KMS-11 (cell line): ENCODE measurements around the gene DPH7.

Experiments
- H2AFZ ChIP-seq: fragments of 200-600 bp; sonication (generic); 2 replicates; pipeline ENCODE4 v1.6.1; 2016; ENCODE audit warnings: antibody characterized with exemption, mixed run types, low read depth
- H3K27ac ChIP-seq: fragments of 200-600 bp; sonication (generic); 2 replicates; pipeline ENCODE4 v1.6.1; 2016; ENCODE audit warnings: mild to moderate bottlenecking, mixed run types
- H3K27me3 ChIP-seq: fragments of 200-600 bp; sonication (generic); 2 replicates; pipeline ENCODE4 v1.6.1; 2017; ENCODE audit warnings: mild to moderate bottlenecking, low read depth, mixed run types, moderate library complexity; ENCODE audit not compliant: insufficient read depth
- H3K36me3 ChIP-seq: fragments of 200-600 bp; sonication (generic); 2 replicates; pipeline ENCODE4 v1.6.1; 2017; ENCODE audit warnings: mild to moderate bottlenecking, mixed run types; ENCODE audit not compliant: insufficient read depth
- H3K4me1 ChIP-seq: fragments of 200-600 bp; sonication (generic); 2 replicates; pipeline ENCODE4 v1.6.1; 2016; ENCODE audit warnings: mild to moderate bottlenecking, low read depth, mixed run types; ENCODE audit not compliant: poor library complexity, severe bottlenecking
- H3K4me2 ChIP-seq: fragments of 200-600 bp; sonication (generic); 2 replicates; pipeline ENCODE4 v1.7.0; 2016; ENCODE audit warnings: mild to moderate bottlenecking, mixed run types
- H3K4me3 ChIP-seq: fragments of 200-600 bp; sonication (generic); IDR thresholded peaks from 2 replicates; pipeline ENCODE4 v1.6.1; 2017; ENCODE audit warnings: low read depth, low read length, mixed read lengths; ENCODE audit not compliant: insufficient read depth
- H3K79me2 ChIP-seq: fragments of 200-600 bp; sonication (generic); 2 replicates; pipeline ENCODE4 v1.6.1; 2016; ENCODE audit warnings: low read depth, mixed run types; ENCODE audit not compliant: insufficient read depth
- H3K9ac ChIP-seq: fragments of 200-600 bp; sonication (generic); 2 replicates; pipeline ENCODE4 v1.6.1; 2016; ENCODE audit warnings: mild to moderate bottlenecking, mixed run types
- H4K20me1 ChIP-seq: fragments of 200-600 bp; sonication (generic); 2 replicates; pipeline ENCODE4 v1.6.1; 2016; ENCODE audit warnings: mild to moderate bottlenecking, mixed run types; ENCODE audit not compliant: insufficient read depth
- TF ChIP-seq, protein P1 (sequence below): fragments of 200-600 bp; sonication (generic); conservative IDR thresholded peaks from 2 replicates; pipeline ENCODE4 v1.6.1; 2017; ENCODE audit warnings: low read depth, mild to moderate bottlenecking, antibody characterized with exemption, low read length, moderate library complexity, mixed read lengths

DPH7 gene

DNA sequence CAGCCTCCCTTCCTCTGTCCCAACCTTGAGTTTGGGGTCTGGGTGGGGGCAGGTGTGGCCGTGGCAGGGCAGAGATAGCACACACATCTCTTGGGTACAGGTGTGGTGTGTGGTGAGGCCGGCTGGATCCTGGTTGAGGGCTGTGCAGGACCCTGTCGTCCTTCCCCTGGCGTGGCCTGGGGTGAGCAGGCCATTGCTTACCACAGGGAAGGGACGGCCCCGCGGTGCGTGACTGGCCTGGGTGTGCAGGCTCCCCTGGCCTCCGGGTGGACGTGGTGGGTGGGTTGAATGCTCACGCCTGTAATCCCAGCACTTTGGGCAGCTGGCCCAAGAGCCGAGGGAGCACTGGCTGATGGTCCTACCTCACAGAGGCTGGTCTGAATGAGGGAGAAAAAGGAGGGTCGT lies 28.0 kb upstream of the DPH7 start:
- H3K4me2 ChIP-seq: peak overlapping the region; percentile 96
- H3K4me3 ChIP-seq: no peak overlapping the region
- H3K27ac ChIP-seq: no peak overlapping the region
- H3K9ac ChIP-seq: no peak overlapping the region; the same call in 1 of the 2 replicates
- TF ChIP-seq, protein P1, sequence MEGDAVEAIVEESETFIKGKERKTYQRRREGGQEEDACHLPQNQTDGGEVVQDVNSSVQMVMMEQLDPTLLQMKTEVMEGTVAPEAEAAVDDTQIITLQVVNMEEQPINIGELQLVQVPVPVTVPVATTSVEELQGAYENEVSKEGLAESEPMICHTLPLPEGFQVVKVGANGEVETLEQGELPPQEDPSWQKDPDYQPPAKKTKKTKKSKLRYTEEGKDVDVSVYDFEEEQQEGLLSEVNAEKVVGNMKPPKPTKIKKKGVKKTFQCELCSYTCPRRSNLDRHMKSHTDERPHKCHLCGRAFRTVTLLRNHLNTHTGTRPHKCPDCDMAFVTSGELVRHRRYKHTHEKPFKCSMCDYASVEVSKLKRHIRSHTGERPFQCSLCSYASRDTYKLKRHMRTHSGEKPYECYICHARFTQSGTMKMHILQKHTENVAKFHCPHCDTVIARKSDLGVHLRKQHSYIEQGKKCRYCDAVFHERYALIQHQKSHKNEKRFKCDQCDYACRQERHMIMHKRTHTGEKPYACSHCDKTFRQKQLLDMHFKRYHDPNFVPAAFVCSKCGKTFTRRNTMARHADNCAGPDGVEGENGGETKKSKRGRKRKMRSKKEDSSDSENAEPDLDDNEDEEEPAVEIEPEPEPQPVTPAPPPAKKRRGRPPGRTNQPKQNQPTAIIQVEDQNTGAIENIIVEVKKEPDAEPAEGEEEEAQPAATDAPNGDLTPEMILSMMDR: no peak
- H4K20me1 ChIP-seq: no peaks in the 10 kb centered on the region
- H3K79me2 ChIP-seq: no peaks in the 10 kb centered on the region
- H2AFZ ChIP-seq: no peak overlapping the region
- H3K27me3 ChIP-seq: peaks cover 7% of the 10 kb centered on the region; the same call in 1 of the 2 replicates
- H3K36me3 ChIP-seq: no peaks in the 10 kb centered on the region
- peaks cover 15% of the 10 kb centered on the region for H3K4me1 ChIP-seq

DNA sequence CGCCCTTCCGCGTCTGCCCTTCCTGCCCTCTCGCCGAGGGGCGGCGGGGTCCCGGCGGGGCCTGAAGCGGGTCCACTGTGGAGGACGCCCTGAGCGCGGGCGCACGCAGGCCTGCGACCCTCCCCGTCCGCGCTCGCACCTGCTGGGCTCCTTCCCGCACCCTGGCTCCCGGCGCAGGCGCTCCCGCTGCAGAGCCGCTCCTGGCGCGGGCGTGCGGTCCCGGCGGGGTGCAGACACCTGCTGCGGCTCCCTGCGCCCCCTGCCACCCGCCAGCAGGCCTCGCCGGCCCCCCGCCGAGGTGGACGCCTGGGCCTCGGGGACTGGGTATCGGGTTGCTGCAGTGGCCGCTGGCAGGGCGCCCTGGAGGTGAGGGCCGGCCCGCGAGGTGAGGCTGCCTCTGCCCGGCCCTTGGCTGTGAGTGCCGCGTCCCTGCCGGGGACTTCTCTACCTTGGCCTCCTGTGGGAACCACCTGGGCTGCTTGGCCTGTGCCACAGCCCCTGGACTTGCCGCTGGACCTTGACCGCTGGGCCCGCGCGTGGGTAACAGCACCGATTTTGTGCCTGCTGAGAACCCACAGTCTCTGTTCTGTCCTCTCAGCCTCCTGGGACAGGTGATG lies 27.4 kb upstream of the DPH7 start:
- H4K20me1 ChIP-seq: no peaks in the 10 kb centered on the region
- no peak overlapping the region for H3K4me3 ChIP-seq
- H3K4me2 ChIP-seq: peak overlapping the region; percentile 96
- H3K9ac ChIP-seq: peak overlapping the region; percentile 37; the same call in 1 of the 2 replicates
- TF ChIP-seq, protein P1: no peak
- H3K36me3 ChIP-seq: no peaks in the 10 kb centered on the region
- H3K79me2 ChIP-seq: no peaks in the 10 kb centered on the region
- peaks cover 15% of the 10 kb centered on the region for H3K4me1 ChIP-seq
- H3K27me3 ChIP-seq: peaks cover 7% of the 10 kb centered on the region; the same call in 1 of the 2 replicates
- no peak overlapping the region for H3K27ac ChIP-seq
- H2AFZ ChIP-seq: peak overlapping the region; percentile 61

DNA sequence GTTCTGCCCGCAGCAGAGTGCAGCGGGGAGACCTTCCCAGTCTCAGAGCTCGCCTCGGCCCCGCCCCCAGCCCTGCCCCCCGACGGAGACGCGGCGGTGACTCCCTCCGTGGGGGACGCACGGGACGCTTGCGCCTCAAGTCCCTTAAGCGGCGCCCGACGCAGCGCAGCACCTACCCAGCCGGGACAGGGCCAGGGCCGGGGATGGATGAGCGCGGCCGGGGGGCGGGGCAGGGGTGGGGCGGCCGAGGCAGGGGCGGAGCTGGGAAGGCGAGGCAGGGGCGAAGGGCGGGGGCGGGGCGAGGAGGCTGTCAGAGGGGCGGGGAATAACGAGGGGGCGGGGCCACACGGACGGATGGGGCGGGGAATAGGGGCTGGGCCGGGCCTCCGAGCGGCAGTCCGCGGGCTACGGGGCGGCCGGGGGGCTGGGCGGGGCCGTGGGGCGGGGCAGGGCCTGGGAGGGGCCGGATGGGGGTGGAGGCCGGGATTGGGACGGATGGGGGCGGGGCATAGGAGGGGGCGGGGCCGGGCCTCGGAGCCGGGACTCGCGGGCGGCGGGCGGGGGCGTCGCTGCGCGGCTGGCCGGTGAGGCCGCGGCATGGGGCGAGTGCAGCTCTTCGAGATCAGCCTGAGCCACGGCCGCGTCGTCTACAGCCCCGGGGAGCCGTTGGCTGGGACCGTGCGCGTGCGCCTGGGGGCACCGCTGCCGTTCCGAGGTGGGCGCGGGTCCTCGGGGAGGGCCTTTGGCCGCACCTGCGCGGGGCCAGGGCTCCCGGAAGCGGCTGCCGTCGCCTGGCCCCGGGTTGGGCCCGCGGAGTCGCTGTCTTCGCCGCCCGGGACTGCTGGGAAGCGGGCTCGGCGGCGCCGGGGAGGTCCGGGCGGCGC lies 26.6 kb upstream of the DPH7 start, which contains the start of gene ARRDC1:
Gene ARRDC1 (plus strand): TSS at position 566 of the 884 bp plus-strand sequence. CDS start 32 bp downstream, at position 598.
- Histone ChIP-seq H4K20me1 (no peaks in the 10 kb centered on the region), H3K4me1 (peaks cover 15% of the 10 kb centered on the region), H3K36me3 (no peaks in the 10 kb centered on the region), H3K27ac (no peak within 1 kb of the TSS), H3K4me3 (no peak within 1 kb of the TSS), H3K9ac (peak within 1 kb of the TSS; percentile 37; the same call in 1 of the 2 replicates), H3K4me2 (peak within 1 kb of the TSS; percentile 96), H2AFZ (peak within 1 kb of the TSS; percentile 61), H3K27me3 (peaks cover 7% of the 10 kb centered on the region; the same call in 1 of the 2 replicates), H3K79me2 (no peaks in the 10 kb centered on the region)
- TF ChIP-seq, protein P1: no peak

DNA sequence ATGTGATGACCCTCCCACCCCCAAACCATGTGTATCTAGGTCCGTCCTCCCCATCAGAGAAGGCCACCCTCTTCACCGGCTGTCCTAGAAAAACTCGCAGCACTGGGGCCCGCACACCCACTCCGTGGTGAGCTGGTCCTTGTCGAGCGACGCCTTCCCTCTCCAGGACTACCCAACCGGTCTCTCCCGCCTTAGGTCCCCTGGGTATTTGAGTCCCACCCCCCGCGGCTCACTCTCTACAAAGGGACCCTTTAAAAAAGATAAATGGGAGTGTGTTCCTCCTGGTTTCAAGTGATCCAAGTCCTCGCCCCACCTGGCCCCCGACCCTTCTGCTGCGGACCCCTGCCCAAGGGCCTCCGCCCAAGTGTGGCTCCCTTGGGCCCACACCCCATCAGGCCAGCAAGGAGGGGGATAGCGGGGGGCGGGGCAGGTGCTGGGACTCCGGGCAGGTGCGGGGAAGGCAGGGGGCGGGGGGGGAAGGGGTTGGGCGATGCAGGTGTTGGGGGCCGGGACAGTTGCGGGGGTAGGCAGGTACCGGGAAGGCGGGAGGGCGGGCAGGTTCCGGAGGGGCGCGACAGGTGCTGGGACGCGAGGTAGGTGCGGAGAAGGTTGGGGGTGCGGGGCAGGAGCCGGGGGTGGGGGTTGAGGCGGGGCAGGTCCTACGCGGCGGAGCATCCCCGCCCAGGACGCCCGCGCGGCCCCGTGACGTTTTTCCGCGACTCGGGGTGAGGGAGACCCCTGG lies 25.8 kb upstream of the DPH7 start:
- H3K27me3 ChIP-seq: peaks cover 7% of the 10 kb centered on the region; the same call in 1 of the 2 replicates
- H3K4me3 ChIP-seq: no peak overlapping the region
- peaks cover 15% of the 10 kb centered on the region for H3K4me1 ChIP-seq
- no peak overlapping the region for H2AFZ ChIP-seq
- H3K36me3 ChIP-seq: no peaks in the 10 kb centered on the region
- no peak overlapping the region for H3K9ac ChIP-seq
- no peak overlapping the region for H3K4me2 ChIP-seq
- no peaks in the 10 kb centered on the region for H4K20me1 ChIP-seq
- no peak overlapping the region for H3K27ac ChIP-seq
- TF ChIP-seq, protein P1: no peak
- no peaks in the 10 kb centered on the region for H3K79me2 ChIP-seq
